Endothelial cell of umbilical vein (primary cell): Measurements from ENCODE around the gene ENTPD7.

ENCODE experiments used
- EZH2 ChIP-seq: IDR thresholded peaks from 2 replicates; pipeline ENCODE4 v1.6.1; 2012; ENCODE audit warnings: borderline replicate concordance, low read depth, mild to moderate bottlenecking, moderate library complexity, low read length, inconsistent platforms; ENCODE audit not compliant: severe bottlenecking
- GATA2 ChIP-seq: IDR thresholded peaks from 2 replicates; pipeline ENCODE4 v1.7.0; 2011; ENCODE audit warnings: low read depth, mild to moderate bottlenecking, moderate library complexity, mixed read lengths, low read length; ENCODE audit not compliant: insufficient read length, insufficient read depth
- TF ChIP-seq, protein P1 (sequence below), 2 donors: IDR thresholded peaks; 1 replicate in 1 of 2; 2 replicates in 1 of 2; pipeline ENCODE4 v1.5.1; 2011; ENCODE audit warnings: low read length in 2 of 2, mild to moderate bottlenecking in 2 of 2, moderate library complexity in 2 of 2, control low read depth in 1 of 2, inconsistent platforms in 1 of 2, low read depth in 1 of 2; ENCODE audit not compliant: insufficient read depth in 1 of 2; ENCODE audit errors: extremely low read depth in 1 of 2

DNA sequence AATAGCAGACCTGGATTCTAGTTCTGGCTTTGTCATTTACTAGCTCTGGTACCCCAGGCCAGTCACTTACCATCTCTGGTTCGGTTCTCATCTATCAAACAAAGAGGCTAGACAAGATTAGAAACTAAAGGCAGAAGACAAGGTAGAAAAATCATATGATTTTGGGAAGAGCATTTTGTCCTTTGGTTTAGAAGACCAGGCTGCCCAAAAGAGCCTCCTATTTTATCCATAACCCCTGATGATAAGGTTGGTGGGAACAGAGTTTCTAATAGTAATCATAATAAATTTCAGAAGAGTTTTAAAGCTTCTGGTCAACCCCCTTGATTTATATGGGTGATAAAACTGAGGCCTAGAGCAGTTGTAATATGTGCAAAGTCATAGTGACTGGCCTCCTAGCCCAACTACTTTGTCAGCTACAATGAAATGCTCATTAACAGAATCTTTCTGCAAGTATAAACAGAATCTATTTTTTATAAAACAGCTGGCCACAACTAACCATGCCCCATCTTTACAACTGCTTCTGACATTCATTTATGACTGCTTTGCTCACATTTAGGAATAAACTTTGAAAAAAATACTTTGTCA is 49.2 kb downstream of the ENTPD7 start:
- TF ChIP-seq EZH2 (no peak), GATA2 (no peak)
- TF ChIP-seq, protein P1, sequence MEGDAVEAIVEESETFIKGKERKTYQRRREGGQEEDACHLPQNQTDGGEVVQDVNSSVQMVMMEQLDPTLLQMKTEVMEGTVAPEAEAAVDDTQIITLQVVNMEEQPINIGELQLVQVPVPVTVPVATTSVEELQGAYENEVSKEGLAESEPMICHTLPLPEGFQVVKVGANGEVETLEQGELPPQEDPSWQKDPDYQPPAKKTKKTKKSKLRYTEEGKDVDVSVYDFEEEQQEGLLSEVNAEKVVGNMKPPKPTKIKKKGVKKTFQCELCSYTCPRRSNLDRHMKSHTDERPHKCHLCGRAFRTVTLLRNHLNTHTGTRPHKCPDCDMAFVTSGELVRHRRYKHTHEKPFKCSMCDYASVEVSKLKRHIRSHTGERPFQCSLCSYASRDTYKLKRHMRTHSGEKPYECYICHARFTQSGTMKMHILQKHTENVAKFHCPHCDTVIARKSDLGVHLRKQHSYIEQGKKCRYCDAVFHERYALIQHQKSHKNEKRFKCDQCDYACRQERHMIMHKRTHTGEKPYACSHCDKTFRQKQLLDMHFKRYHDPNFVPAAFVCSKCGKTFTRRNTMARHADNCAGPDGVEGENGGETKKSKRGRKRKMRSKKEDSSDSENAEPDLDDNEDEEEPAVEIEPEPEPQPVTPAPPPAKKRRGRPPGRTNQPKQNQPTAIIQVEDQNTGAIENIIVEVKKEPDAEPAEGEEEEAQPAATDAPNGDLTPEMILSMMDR (IDR thresholded peaks at IDR 0.05; ENCODE audit: extremely low read depth in 1 of 2, insufficient read depth in 1 of 2, low read depth in 1 of 2, low read length in 2 of 2) = no peak
